GM18951 (cell line): ENCODE measurements around the gene CAPRIN1.

Source experiments
- POLR2A ChIP-seq: IDR thresholded peaks from 4 replicates; pipeline ENCODE4 v1.6.1; 2011; ENCODE audit warnings: mild to moderate bottlenecking; ENCODE audit not compliant: insufficient read length, insufficient read depth; ENCODE audit errors: extremely low read depth
- in situ Hi-C: fragments of 300-500 bp; cut with MboI; formaldehyde crosslinking; loops from one replicate; pipeline ENCODE4 v1.12.0; 2022; ENCODE audit warnings: low sequenced_read_pairs, mixed read lengths, inconsistent platforms; ENCODE audit not compliant: unreplicated experiment

The CAPRIN1 gene

GRCh38 chr11:34051349-34052035 is at the start of gene CAPRIN1:
CAPRIN1 (plus strand) TSS chr11:34051731; CDS start chr11:34052421, 690 bp downstream.
- peak; percentile 85 for TF ChIP-seq POLR2A
- in situ Hi-C loops: no loop called here

- TF ChIP-seq POLR2A: no peak
- in situ Hi-C loops: no loop called here
These were observed 49.1 kb upstream of the CAPRIN1 start for GRCh38 chr11:34002420-34002819.

GRCh38 chr11:34004236-34004635 is 47.3 kb upstream of the CAPRIN1 start:
- TF ChIP-seq POLR2A: no peak
- in situ Hi-C loops: no loop called here

GRCh38 chr11:34006876-34007275 is 44.7 kb upstream of the CAPRIN1 start:
- in situ Hi-C loops: no loop called here
- TF ChIP-seq POLR2A: no peak

GRCh38 chr11:34012734-34013133 is 38.8 kb upstream of the CAPRIN1 start:
- in situ Hi-C loops: no loop called here
- TF ChIP-seq POLR2A: no peak

GRCh38 chr11:34013898-34014571 is 37.5 kb upstream of the CAPRIN1 start:
- TF ChIP-seq POLR2A: no peak
- in situ Hi-C loops: no loop called here

- in situ Hi-C loops: no loop called here
- no peak for TF ChIP-seq POLR2A
These were observed 29.4 kb upstream of the CAPRIN1 start for GRCh38 chr11:34021977-34022735.

GRCh38 chr11:34026432-34026831 is 25.1 kb upstream of the CAPRIN1 start:
- in situ Hi-C loops: no loop called here
- no peak for TF ChIP-seq POLR2A

GRCh38 chr11:34027516-34028408 is 23.8 kb upstream of the CAPRIN1 start:
- in situ Hi-C loops: no loop called here
- no peak for TF ChIP-seq POLR2A

GRCh38 chr11:34028425-34028824 is 23.1 kb upstream of the CAPRIN1 start:
- no peak for TF ChIP-seq POLR2A
- in situ Hi-C loops: no loop called here

- in situ Hi-C loops: no loop called here
- no peak for TF ChIP-seq POLR2A
These were observed 22.4 kb upstream of the CAPRIN1 start for GRCh38 chr11:34029176-34029575.

- no peak for TF ChIP-seq POLR2A
- in situ Hi-C loops: no loop called here
These were observed 21.1 kb upstream of the CAPRIN1 start for GRCh38 chr11:34030382-34030781.

- no peak for TF ChIP-seq POLR2A
These were observed 18.1 kb upstream of the CAPRIN1 start for GRCh38 chr11:34033399-34033798.

More at GRCh38 chr11:34033399-34033798, 18.1 kb upstream of the CAPRIN1 start:
- in situ Hi-C loops: no loop called here
